Uterus (tissue), 4 donors: ENCODE measurements around the gene TC2N. TPM values are rescaled to one million over a fixed set of nuclear protein-coding genes. Genes with fewer than 3 reads are reported as not detected.

Experiments used
- DNase-seq, 2 donors: peaks; one replicate each; pipeline ENCODE4 v3.0.0-alpha.2; 2019 to 2020
- H3K27ac ChIP-seq, 2 donors: fragments of 200-600 bp; sonication (generic); 1 replicate in 1 of 2; 2 replicates in 1 of 2; pipeline ENCODE4 v1.5.1; 2016 to 2018
- H3K27me3 ChIP-seq, 2 donors: fragments of 200-600 bp; sonication (generic); one replicate each; pipeline ENCODE4 v1.5.1; 2018 to 2019; ENCODE audit warnings: control low read depth in 1 of 2
- H3K36me3 ChIP-seq, 2 donors: fragments of 200-600 bp; sonication (generic); one replicate each; pipeline ENCODE4 v1.5.1; 2019; ENCODE audit warnings: control low read depth in 1 of 2
- H3K4me1 ChIP-seq, 2 donors: fragments of 200-600 bp; sonication (generic); one replicate each; pipeline ENCODE4 v1.5.1; 2018 to 2019; ENCODE audit warnings: control low read depth in 1 of 2
- H3K4me3 ChIP-seq, 2 donors: fragments of 200-600 bp; sonication (generic); 1 replicate in 1 of 2; 2 replicates in 1 of 2; pipeline ENCODE4 v1.5.1; 2018 to 2019; ENCODE audit warnings: mild to moderate bottlenecking in 1 of 2
- H3K9me3 ChIP-seq, 2 donors: fragments of 200-600 bp; sonication (generic); one replicate each; pipeline ENCODE4 v1.5.1; 2019; ENCODE audit warnings: control low read depth in 1 of 2
- CTCF ChIP-seq, 4 experiments: fragments of 200-600 bp in 2 of 4; fragments of 450-650 bp in 2 of 4; sonication (generic) in 2 of 4; IDR thresholded peaks; one replicate each; pipeline ENCODE4 v1.5.1; 2016 to 2019; ENCODE audit warnings: antibody characterized with exemption in 4 of 4, mild to moderate bottlenecking in 2 of 4, moderate library complexity in 1 of 4
- POLR2A ChIP-seq, 2 donors: fragments of 450-650 bp; IDR thresholded peaks; one replicate each; pipeline ENCODE4 v1.6.1; 2016; ENCODE audit warnings: antibody characterized with exemption in 2 of 2, mild to moderate bottlenecking in 1 of 2, moderate library complexity in 1 of 2
- intact Hi-C: fragments of 100-400 bp; cut with DNase I; formaldehyde crosslinking; loops from one replicate; pipeline ENCODE4 v1.15.1; 2023; ENCODE audit warnings: low total_unique reads
- total RNA-seq, 4 donors: library from RNA; depleted of rRNA in 3 of 4; stranded (reverse); fragments of >200 nt in 3 of 4; gene quantifications; one replicate each; pipeline versions ENCODE4 v1.1.0 to v1.2.4, GENCODE V29; 2014 to 2023
- donor health status: DM: yes; HTN: yes; CAD: no.

Gene TC2N
- total RNA-seq, 4 donors from 2014 or later: 25.4 to 79.1 (median 36.5) TPM

- H3K4me3 ChIP-seq: no peak overlapping the region
- H3K27me3 ChIP-seq: no peaks in the 10 kb centered on the region
- no peak for TF ChIP-seq CTCF (IDR thresholded peaks at IDR 0.05)
- TF ChIP-seq POLR2A (IDR thresholded peaks at IDR 0.05): no peak
- H3K36me3 ChIP-seq: no peaks in the 10 kb centered on the region
- no peaks in the 10 kb centered on the region for H3K9me3 ChIP-seq
- peaks cover 0 to 16% of the 10 kb centered on the region in 2 donors for H3K4me1 ChIP-seq
- peak overlapping the region; percentile 79 to 86 for H3K27ac ChIP-seq
- intact Hi-C loops: no loop called here
- no peak for DNase-seq
These were observed 37.8 kb upstream of the TC2N start for GRCh38 chr14:91904956-91905645.

- no peaks in the 10 kb centered on the region for H3K36me3 ChIP-seq
- no peak overlapping the region for H3K4me3 ChIP-seq
- peak overlapping the region; percentile 79 to 86 for H3K27ac ChIP-seq
- intact Hi-C loops: no loop called here
- DNase-seq: no peak
- no peaks in the 10 kb centered on the region for H3K27me3 ChIP-seq
- no peaks in the 10 kb centered on the region for H3K9me3 ChIP-seq
- TF ChIP-seq CTCF (IDR thresholded peaks at IDR 0.05): no peak
- TF ChIP-seq POLR2A (IDR thresholded peaks at IDR 0.05): no peak
- peaks cover 0 to 20% of the 10 kb centered on the region in 2 donors for H3K4me1 ChIP-seq
These were observed 37.1 kb upstream of the TC2N start for GRCh38 chr14:91904483-91904882.

- Histone ChIP-seq H3K9me3 (no peaks in the 10 kb centered on the region), H3K36me3 (no peaks in the 10 kb centered on the region), H3K27ac (peak overlapping the region; percentile 79 to 86), H3K27me3 (no peaks in the 10 kb centered on the region), H3K4me3 (no peak overlapping the region), H3K4me1 (peaks cover 0 to 20% of the 10 kb centered on the region in 2 donors)
- intact Hi-C loops: no loop called here
- TF ChIP-seq POLR2A (IDR thresholded peaks at IDR 0.05) (no peak), CTCF (IDR thresholded peaks at IDR 0.05) (no peak)
- no peak for DNase-seq
These were observed 35.7 kb upstream of the TC2N start for GRCh38 chr14:91903070-91903469.

GRCh38 chr14:91902336-91902735, 35.0 kb upstream of the TC2N start:
- intact Hi-C loops: no loop called here
- Histone ChIP-seq H3K27ac (peak overlapping the region; percentile 79 to 86), H3K4me3 (no peak overlapping the region), H3K4me1 (peaks cover 4 to 20% of the 10 kb centered on the region in 2 donors), H3K27me3 (no peaks in the 10 kb centered on the region), H3K36me3 (no peaks in the 10 kb centered on the region), H3K9me3 (no peaks in the 10 kb centered on the region)
- no peak for DNase-seq
- TF ChIP-seq CTCF (IDR thresholded peaks at IDR 0.05) (no peak), POLR2A (IDR thresholded peaks at IDR 0.05) (no peak)

- DNase-seq: peak; percentile 77 to 82
- Histone ChIP-seq H3K27me3 (no peaks in the 10 kb centered on the region), H3K9me3 (no peaks in the 10 kb centered on the region), H3K27ac (peak overlapping the region; percentile 79 to 86), H3K4me1 (peaks cover 4 to 20% of the 10 kb centered on the region in 2 donors), H3K4me3 (no peak overlapping the region), H3K36me3 (no peaks in the 10 kb centered on the region)
- no peak for TF ChIP-seq CTCF (IDR thresholded peaks at IDR 0.05)
- TF ChIP-seq POLR2A (IDR thresholded peaks at IDR 0.05): no peak
- intact Hi-C loops: no loop called here
These were observed 34.3 kb upstream of the TC2N start for GRCh38 chr14:91901449-91902226.
